Ovary (tissue), 3 donors: ENCODE results near the gene LHX2.

Experiments used
- POLR2A ChIP-seq: fragments of 450-650 bp; IDR thresholded peaks from one replicate; pipeline ENCODE4 v1.6.1; 2017; ENCODE audit warnings: antibody characterized with exemption, mild to moderate bottlenecking, moderate library complexity
- TF ChIP-seq, protein P1 (sequence below), 3 donors: fragments of 450-650 bp in 2 of 3; fragments of 200-600 bp in 1 of 3; IDR thresholded peaks; one replicate each; pipeline versions ENCODE4 v1.5.1 to v1.8.0; 2016 to 2022; ENCODE audit warnings: antibody characterized with exemption in 3 of 3, mild to moderate bottlenecking in 1 of 3
- donor health status: DM: no; HTN: no; CAD: no.

DNA sequence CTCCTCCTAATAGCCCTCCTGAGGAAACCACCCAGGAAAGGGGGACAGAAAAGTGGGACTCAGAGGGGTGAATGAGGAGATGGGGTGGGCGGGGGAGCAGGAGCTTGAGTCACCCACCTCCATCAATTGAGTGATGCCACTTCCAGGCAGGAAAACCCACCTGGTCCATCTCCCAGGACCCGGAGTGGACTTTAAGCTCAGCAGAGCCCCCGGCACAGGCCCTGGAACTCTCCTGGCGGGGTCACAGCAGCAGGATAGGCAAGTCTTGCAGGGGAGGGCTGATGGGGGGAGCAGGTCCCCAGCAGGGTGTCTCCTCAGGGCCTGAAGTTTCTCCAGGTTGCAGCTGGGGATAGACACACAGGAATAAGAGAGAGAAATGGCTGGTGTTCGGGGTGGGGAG lies 40.8 kb downstream of the LHX2 start:
- TF ChIP-seq POLR2A, result no peak
- TF ChIP-seq, protein P1, sequence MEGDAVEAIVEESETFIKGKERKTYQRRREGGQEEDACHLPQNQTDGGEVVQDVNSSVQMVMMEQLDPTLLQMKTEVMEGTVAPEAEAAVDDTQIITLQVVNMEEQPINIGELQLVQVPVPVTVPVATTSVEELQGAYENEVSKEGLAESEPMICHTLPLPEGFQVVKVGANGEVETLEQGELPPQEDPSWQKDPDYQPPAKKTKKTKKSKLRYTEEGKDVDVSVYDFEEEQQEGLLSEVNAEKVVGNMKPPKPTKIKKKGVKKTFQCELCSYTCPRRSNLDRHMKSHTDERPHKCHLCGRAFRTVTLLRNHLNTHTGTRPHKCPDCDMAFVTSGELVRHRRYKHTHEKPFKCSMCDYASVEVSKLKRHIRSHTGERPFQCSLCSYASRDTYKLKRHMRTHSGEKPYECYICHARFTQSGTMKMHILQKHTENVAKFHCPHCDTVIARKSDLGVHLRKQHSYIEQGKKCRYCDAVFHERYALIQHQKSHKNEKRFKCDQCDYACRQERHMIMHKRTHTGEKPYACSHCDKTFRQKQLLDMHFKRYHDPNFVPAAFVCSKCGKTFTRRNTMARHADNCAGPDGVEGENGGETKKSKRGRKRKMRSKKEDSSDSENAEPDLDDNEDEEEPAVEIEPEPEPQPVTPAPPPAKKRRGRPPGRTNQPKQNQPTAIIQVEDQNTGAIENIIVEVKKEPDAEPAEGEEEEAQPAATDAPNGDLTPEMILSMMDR (IDR thresholded peaks at IDR 0.05), result no peak
